ENCODE data around the gene SMIM45.

The SMIM45 gene

DNA sequence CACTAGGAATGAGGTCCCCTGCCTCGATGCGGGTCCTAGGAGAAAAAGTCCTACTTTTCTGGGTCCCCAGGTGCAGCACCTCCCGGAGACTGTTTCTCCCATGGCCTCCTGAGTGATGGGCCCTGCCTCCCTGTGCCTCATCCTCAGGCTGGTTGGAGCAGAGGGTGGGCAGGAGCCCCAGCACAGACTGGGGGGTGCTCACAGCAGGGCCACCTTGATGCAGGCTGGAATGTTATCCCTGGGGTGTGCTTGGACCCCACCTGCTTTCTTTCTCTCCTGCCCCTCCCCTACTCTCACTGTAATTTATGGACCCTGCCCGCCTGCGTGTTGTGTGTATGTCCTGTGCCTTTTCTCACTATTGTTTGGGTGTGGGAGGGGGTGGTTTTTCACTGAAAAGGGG is 45.1 kb upstream of the SMIM45 start:
- no peak overlapping the region for H3K4me3 Mint-ChIP-seq
- H3K4me1 Mint-ChIP-seq = peaks cover 32% of the 10 kb centered on the region
- peak overlapping the region; percentile 63 for H3K27ac Mint-ChIP-seq
- POLR2A ChIA-PET = interaction anchor here (1.3 to 11.7 kb wide), 6 partner anchors 13 to 74 kb away, joined by 3 to 173 read pairs (median 39); partner anchors contain the start of genes SREBF2 and TNFRSF13C
- H3K9me3 Mint-ChIP-seq = no peaks in the 10 kb centered on the region
- CTCF ChIA-PET = interaction anchor here (1.5 kb wide), 1 partner anchor 45 kb away, joined by 4 read pairs; no protein-coding TSS in a partner anchor
- ATAC-seq (ENCODE audit: low read depth) (no peak), DNase-seq (no peak)
- H3K27me3 Mint-ChIP-seq = no peaks in the 10 kb centered on the region
- TF ChIP-seq, protein P1, sequence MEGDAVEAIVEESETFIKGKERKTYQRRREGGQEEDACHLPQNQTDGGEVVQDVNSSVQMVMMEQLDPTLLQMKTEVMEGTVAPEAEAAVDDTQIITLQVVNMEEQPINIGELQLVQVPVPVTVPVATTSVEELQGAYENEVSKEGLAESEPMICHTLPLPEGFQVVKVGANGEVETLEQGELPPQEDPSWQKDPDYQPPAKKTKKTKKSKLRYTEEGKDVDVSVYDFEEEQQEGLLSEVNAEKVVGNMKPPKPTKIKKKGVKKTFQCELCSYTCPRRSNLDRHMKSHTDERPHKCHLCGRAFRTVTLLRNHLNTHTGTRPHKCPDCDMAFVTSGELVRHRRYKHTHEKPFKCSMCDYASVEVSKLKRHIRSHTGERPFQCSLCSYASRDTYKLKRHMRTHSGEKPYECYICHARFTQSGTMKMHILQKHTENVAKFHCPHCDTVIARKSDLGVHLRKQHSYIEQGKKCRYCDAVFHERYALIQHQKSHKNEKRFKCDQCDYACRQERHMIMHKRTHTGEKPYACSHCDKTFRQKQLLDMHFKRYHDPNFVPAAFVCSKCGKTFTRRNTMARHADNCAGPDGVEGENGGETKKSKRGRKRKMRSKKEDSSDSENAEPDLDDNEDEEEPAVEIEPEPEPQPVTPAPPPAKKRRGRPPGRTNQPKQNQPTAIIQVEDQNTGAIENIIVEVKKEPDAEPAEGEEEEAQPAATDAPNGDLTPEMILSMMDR (IDR thresholded peaks at IDR 0.05) = no peak
- intact Hi-C loops (cut with micrococcal nuclease) = loop anchor here (5.0 kb wide), 1 partner anchor 35 kb away; no protein-coding TSS in a partner anchor
- H3K36me3 Mint-ChIP-seq (ENCODE audit: low read depth) = peaks cover 50% of the 10 kb centered on the region

DNA sequence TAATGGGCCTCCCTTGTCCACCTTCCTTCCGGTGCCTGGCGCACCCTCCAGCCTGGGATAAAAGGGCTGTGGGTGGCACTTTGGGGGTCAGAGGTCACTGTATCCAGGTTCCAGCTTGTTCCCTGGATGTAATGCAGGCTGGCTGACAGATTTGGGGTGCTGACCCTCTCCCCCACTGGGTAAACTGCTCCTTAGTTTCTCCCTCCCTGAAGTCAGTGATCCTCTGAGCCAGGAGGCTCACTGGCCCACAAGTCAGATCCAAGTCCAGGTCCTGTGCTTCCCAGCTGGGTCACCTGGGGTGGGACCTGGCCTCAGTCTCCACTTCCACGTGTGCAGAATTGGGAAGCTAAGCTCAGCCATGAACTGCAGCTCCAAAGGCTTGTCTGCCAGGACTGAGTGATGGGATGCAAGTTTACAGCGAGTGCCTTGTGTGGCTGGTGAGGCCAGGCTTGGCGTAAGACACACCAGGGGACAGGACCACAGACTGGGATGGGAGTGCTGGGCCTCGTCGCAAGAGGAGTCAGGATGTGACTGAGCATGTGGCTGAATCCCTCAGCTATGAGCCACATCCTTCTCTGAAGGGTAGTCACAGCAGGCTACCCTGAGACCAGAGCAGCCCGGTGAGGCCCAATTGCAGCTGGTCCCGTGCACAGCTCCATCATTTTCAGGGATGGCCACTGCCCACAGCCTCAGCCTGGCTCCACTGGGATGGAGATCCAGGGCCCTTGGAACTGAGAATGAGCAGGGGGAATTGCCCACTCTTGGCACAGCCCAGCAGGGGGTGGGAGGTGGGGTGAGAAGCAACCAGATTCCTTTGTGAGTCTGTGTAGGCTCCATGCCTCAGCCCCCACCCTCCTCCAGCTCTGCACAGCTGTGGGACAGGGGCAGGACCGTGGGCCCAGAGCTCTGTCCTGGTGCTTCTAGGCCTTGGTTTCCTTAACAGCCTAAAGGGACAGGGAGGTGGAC is 44.2 kb upstream of the SMIM45 start:
- H3K4me3 Mint-ChIP-seq = no peak overlapping the region
- DNase-seq (no peak), ATAC-seq (ENCODE audit: low read depth) (no peak)
- ChIA-PET POLR2A (interaction anchor here (0.7 to 11.7 kb wide), 8 partner anchors 12 to 219 kb away, joined by 3 to 173 read pairs (median 16); partner anchors contain the start of genes SNU13, SREBF2 and TNFRSF13C), CTCF (interaction anchor here (0.6 to 2.0 kb wide), 3 partner anchors 33 to 51 kb away, joined by 3 to 13 read pairs (median 4); no protein-coding TSS in a partner anchor)
- H3K36me3 Mint-ChIP-seq (ENCODE audit: low read depth) = peaks cover 41% of the 10 kb centered on the region
- H3K27me3 Mint-ChIP-seq = peaks cover 4% of the 10 kb centered on the region
- TF ChIP-seq, protein P1 (IDR thresholded peaks at IDR 0.05) = no peak
- intact Hi-C loops (cut with micrococcal nuclease) = loop anchor here (5.0 kb wide), 1 partner anchor 35 kb away; no protein-coding TSS in a partner anchor
- peaks cover 39% of the 10 kb centered on the region for H3K4me1 Mint-ChIP-seq
- no peaks in the 10 kb centered on the region for H3K9me3 Mint-ChIP-seq
- H3K27ac Mint-ChIP-seq = peak overlapping the region; percentile 63

DNA sequence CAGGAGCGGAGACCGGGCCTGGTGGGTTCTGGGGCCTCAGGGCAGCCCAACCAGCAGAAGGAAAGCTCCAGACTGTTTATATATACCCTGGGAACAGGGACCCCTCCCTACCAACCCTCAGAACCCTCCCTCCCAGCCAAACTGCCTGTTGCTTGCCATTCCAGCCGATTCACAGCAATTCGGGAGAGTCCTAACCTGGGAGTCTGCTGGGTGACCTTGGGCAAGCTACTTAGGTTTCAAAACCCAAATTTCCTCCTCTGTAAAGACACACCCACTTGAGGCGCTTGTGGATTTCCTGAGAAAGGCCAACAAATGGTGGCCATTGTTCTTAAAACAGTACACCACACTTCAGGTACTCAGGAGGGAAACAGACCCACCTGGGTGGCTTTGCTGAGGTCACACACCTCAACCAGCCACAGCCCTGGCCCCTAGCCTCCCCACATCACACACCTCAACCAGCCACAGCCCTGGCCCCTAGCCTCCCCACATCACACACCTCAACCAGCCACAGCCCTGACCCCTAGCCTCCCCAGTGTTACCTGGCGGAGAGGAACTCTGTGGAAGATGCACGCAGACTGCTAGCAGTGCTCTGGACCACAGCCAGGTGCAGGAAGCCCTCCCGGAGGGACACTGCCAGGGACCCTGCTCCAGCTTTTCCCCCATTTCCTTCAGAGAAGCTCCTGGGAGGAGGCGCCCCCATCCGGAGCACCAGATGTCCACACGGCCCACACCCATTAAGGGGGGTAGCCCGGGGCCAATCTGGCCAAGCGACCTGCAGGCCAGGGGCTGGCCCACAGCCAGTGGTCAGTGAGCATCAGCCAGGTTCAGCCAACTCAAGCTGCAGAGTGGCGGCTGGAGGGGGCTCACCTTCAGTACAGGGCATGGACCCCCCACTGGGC is 43.3 kb upstream of the SMIM45 start:
- TF ChIP-seq, protein P1 (IDR thresholded peaks at IDR 0.05) = no peak
- ChIA-PET POLR2A (interaction anchor here (0.9 to 11.7 kb wide), 10 partner anchors 12 to 220 kb away, joined by 3 to 173 read pairs (median 6); partner anchors contain the start of genes CCDC134, SNU13, SREBF2 and TNFRSF13C), CTCF (interaction anchor here (0.6 to 2.0 kb wide), 2 partner anchors 32 to 52 kb away, joined by 3 to 13 read pairs; no protein-coding TSS in a partner anchor)
- intact Hi-C loops (cut with micrococcal nuclease) = loop anchor here (5.0 kb wide), 1 partner anchor 34 kb away; no protein-coding TSS in a partner anchor
- peak overlapping the region; percentile 46 for H3K27ac Mint-ChIP-seq
- peaks cover 32% of the 10 kb centered on the region for H3K36me3 Mint-ChIP-seq (ENCODE audit: low read depth)
- peak overlapping the region; percentile 46 for H3K4me3 Mint-ChIP-seq
- ATAC-seq (ENCODE audit: low read depth) (no peak), DNase-seq (no peak)
- peaks cover 47% of the 10 kb centered on the region for H3K4me1 Mint-ChIP-seq
- H3K27me3 Mint-ChIP-seq = peaks cover 10% of the 10 kb centered on the region
- no peaks in the 10 kb centered on the region for H3K9me3 Mint-ChIP-seq

DNA sequence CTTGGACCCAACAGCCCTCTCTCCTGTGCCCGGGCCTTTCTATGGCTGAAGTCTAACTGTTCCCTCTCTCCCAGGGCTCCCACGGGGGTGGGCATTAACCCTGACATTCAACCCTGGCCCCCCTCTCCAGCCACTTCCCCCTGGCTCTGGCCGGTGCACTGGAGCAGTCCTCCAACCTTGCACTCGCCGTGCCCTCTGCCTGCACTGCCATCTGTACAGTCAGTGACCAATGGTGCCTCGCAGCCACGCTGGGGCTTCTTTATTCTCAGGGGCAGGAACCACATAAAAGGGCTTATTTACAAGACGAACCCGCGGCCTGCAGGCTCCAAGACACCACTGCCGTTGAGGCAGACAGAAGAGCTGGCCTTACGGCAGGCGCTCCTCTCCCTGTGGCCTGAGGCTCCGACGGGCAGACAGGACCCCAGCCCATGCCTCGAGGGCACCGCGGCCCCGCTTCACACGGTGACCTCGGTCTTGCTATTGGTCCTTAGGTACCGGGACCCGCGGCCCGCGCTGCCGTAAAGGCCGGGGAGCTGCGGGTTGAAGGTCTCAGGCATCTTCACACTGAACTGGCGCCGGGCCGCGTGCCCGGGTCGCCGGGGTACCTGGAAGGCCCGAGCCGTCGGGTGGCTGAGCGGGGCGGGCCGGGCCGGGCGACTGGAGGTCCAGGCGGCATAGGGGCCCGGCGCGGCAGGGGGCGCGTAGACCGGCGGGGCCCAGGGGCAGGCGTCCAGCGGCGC is 42.5 kb upstream of the SMIM45 start:
- no peak for DNase-seq
- Mint-ChIP-seq H3K27me3 (peaks cover 10% of the 10 kb centered on the region), H3K27ac (peak overlapping the region; percentile 73), H3K4me1 (peaks cover 47% of the 10 kb centered on the region), H3K36me3 (ENCODE audit: low read depth) (peaks cover 26% of the 10 kb centered on the region), H3K4me3 (peak overlapping the region; percentile 32), H3K9me3 (no peaks in the 10 kb centered on the region)
- CTCF ChIA-PET = interaction anchor here (1.0 to 2.0 kb wide), 2 partner anchors 31 kb away, joined by 5 to 13 read pairs; no protein-coding TSS in a partner anchor
- no peak for ATAC-seq (ENCODE audit: low read depth)
- POLR2A ChIA-PET = interaction anchor here (1.0 to 11.7 kb wide), 8 partner anchors 11 to 109 kb away, joined by 3 to 173 read pairs (median 16); partner anchors contain the start of genes CCDC134, SREBF2 and TNFRSF13C
- intact Hi-C loops (cut with micrococcal nuclease) = loop anchor here (2.0 to 5.0 kb wide), 2 partner anchors 15 to 33 kb away; no protein-coding TSS in a partner anchor
- TF ChIP-seq, protein P1 (IDR thresholded peaks at IDR 0.05) = no peak
